PFSK-1 (cell line): ENCODE results near the gene NOL6.

ENCODE experiments used
- FOXP2 ChIP-seq: optimal IDR thresholded peaks from 2 replicates; pipeline ENCODE3; 2011; ENCODE audit warnings: borderline replicate concordance, control low read depth, inconsistent platforms; ENCODE audit not compliant: insufficient read depth; ENCODE audit errors: extremely low read length, extremely low read depth
- POLR2AphosphoS5 ChIP-seq: IDR thresholded peaks from 2 replicates; pipeline ENCODE4 v1.6.1; 2012; ENCODE audit warnings: low read depth, mild to moderate bottlenecking, control low read depth, low read length, moderate library complexity
- SIN3A ChIP-seq: IDR thresholded peaks from 2 replicates; pipeline ENCODE4 v1.6.1; 2012; ENCODE audit warnings: mild to moderate bottlenecking, low read length, moderate library complexity, borderline replicate concordance; ENCODE audit not compliant: insufficient read depth
- TAF1 ChIP-seq: IDR thresholded peaks from 2 replicates; pipeline ENCODE4 v1.6.1; 2012; ENCODE audit warnings: low read length, control low read depth, borderline replicate concordance; ENCODE audit not compliant: insufficient read depth
- TF ChIP-seq, protein P1 (sequence below), 2 experiments: IDR thresholded peaks; 2 replicates each; pipeline versions ENCODE4 v1.6.1 to v1.8.0; 2011 to 2012; ENCODE audit warnings: low read depth in 2 of 2, low read length in 2 of 2, control low read depth in 1 of 2, inconsistent platforms in 1 of 2, mild to moderate bottlenecking in 1 of 2, moderate library complexity in 1 of 2; ENCODE audit not compliant: insufficient read depth in 1 of 2

DNA sequence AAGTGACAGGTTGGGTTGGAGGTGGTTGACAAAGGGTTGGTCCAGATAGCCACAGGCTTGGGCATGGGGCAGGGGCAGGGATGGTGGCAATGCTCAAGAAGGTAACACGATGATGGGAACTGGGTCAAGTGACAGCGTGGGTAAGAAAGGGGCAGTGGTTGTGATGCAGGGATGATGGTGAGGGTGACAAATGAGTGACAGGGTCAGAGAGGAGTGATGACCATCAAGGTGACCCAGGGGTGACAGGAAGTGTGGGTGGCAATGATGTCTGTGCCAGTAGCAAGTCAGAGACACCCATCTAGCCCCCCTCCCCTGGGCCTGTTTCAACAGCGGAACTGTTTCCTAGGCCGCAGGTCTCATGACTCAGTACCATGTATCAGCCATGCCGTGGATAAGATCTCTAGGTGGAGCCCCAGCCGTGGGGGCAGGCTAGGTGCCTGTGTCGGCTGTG lies 46.9 kb downstream of the NOL6 start:
- no peak for TF ChIP-seq TAF1
- no peak for TF ChIP-seq POLR2AphosphoS5
- TF ChIP-seq SIN3A = no peak
- TF ChIP-seq, protein P1, sequence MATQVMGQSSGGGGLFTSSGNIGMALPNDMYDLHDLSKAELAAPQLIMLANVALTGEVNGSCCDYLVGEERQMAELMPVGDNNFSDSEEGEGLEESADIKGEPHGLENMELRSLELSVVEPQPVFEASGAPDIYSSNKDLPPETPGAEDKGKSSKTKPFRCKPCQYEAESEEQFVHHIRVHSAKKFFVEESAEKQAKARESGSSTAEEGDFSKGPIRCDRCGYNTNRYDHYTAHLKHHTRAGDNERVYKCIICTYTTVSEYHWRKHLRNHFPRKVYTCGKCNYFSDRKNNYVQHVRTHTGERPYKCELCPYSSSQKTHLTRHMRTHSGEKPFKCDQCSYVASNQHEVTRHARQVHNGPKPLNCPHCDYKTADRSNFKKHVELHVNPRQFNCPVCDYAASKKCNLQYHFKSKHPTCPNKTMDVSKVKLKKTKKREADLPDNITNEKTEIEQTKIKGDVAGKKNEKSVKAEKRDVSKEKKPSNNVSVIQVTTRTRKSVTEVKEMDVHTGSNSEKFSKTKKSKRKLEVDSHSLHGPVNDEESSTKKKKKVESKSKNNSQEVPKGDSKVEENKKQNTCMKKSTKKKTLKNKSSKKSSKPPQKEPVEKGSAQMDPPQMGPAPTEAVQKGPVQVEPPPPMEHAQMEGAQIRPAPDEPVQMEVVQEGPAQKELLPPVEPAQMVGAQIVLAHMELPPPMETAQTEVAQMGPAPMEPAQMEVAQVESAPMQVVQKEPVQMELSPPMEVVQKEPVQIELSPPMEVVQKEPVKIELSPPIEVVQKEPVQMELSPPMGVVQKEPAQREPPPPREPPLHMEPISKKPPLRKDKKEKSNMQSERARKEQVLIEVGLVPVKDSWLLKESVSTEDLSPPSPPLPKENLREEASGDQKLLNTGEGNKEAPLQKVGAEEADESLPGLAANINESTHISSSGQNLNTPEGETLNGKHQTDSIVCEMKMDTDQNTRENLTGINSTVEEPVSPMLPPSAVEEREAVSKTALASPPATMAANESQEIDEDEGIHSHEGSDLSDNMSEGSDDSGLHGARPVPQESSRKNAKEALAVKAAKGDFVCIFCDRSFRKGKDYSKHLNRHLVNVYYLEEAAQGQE (IDR thresholded peaks at IDR 0.05; ENCODE audit: insufficient read depth in 1 of 2, low read depth in 2 of 2, low read length in 2 of 2) = no peak
- TF ChIP-seq FOXP2 = no peak
